Liver (tissue), 3 donors: ENCODE results near the gene CNTN1.

Source experiments
- EGR1 ChIP-seq, 2 donors: IDR thresholded peaks; 2 replicates each; pipeline ENCODE4 v1.6.1; 2016 to 2018; ENCODE audit warnings: antibody characterized with exemption in 2 of 2, low read depth in 2 of 2
- GABPA ChIP-seq, 2 donors: IDR thresholded peaks in 1 of 2; conservative IDR thresholded peaks in 1 of 2; 2 replicates each; pipeline ENCODE4 v1.6.1; 2016; ENCODE audit warnings: antibody characterized with exemption in 2 of 2, mild to moderate bottlenecking in 1 of 2, moderate library complexity in 1 of 2
- HNF4A ChIP-seq, 2 donors: conservative IDR thresholded peaks; 2 replicates each; pipeline ENCODE4 v1.6.1; 2016; ENCODE audit warnings: antibody characterized with exemption in 2 of 2, mild to moderate bottlenecking in 2 of 2
- JUND ChIP-seq, 2 donors: IDR thresholded peaks; 2 replicates each; pipeline ENCODE4 v1.6.1; 2016; ENCODE audit warnings: antibody characterized with exemption in 2 of 2
- NR2F2 ChIP-seq: IDR thresholded peaks from 2 replicates; pipeline ENCODE4 v1.6.1; 2016; ENCODE audit warnings: antibody characterized with exemption
- RAD21 ChIP-seq, 2 donors: IDR thresholded peaks; 2 replicates each; pipeline ENCODE4 v1.6.1; 2016; ENCODE audit warnings: antibody characterized with exemption in 2 of 2, mild to moderate bottlenecking in 2 of 2
- RXRA ChIP-seq, 2 donors: IDR thresholded peaks; 2 replicates each; pipeline ENCODE4 v1.6.1; 2017 to 2018; ENCODE audit warnings: antibody characterized with exemption in 2 of 2, mild to moderate bottlenecking in 1 of 2
- SP1 ChIP-seq: IDR thresholded peaks from 2 replicates; pipeline ENCODE4 v1.6.1; 2018; ENCODE audit warnings: antibody characterized with exemption, mild to moderate bottlenecking
- YY1 ChIP-seq: IDR thresholded peaks from 2 replicates; pipeline ENCODE4 v1.6.1; 2016; ENCODE audit warnings: antibody characterized with exemption, mild to moderate bottlenecking
- TF ChIP-seq, protein P1 (sequence below): fragments of 150-350 bp; IDR thresholded peaks from 2 replicates; pipeline ENCODE4 v1.5.1; 2017; ENCODE audit warnings: improper control_type of control experiment, low read depth, low read length; ENCODE audit not compliant: missing input control
- TF ChIP-seq, protein P2 (sequence below): IDR thresholded peaks from 2 replicates; pipeline ENCODE4 v1.6.1; 2016; ENCODE audit warnings: antibody characterized with exemption
- TF ChIP-seq, protein P3 (sequence below): IDR thresholded peaks from 2 replicates; pipeline ENCODE4 v1.6.1; 2016; ENCODE audit warnings: antibody characterized with exemption
- TF ChIP-seq, protein P4 (sequence below): IDR thresholded peaks from 2 replicates; pipeline ENCODE4 v1.6.1; 2016; ENCODE audit warnings: antibody characterized with exemption, mild to moderate bottlenecking
- donor health status: healthy.
- donor health status: healthy.

DNA sequence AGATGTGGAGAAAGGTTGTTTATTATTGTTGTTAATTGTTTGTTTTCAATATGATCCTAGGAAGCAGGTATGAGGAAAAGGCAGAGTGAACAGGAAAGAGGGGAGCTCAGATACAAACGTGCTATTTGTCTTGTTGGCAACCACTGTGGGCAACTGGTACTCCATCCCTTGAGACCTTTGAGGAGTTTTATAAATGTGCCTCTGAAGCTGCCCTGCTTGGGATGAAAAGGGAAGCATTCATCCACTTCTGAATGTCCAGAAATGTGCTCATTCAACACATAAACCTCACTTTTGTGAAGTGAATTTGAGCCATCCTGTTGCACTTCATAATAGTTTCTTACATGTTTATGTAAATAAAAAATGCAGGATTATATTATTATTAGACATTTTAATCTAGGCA lies 331.6 kb downstream of the CNTN1 start:
- TF ChIP-seq RAD21 (IDR thresholded peaks at IDR 0.05) (no peak), GABPA (IDR thresholded peaks at IDR 0.05 in 1 of 2, conservative IDR thresholded peaks at IDR 0.05 in 1 of 2) (no peak), NR2F2 (no peak), JUND (IDR thresholded peaks at IDR 0.05) (no peak), YY1 (no peak), SP1 (no peak), EGR1 (IDR thresholded peaks at IDR 0.05; ENCODE audit: low read depth in 2 of 2) (no peak), RXRA (IDR thresholded peaks at IDR 0.05) (no peak), HNF4A (conservative IDR thresholded peaks at IDR 0.05) (no peak)
- TF ChIP-seq, protein P1, sequence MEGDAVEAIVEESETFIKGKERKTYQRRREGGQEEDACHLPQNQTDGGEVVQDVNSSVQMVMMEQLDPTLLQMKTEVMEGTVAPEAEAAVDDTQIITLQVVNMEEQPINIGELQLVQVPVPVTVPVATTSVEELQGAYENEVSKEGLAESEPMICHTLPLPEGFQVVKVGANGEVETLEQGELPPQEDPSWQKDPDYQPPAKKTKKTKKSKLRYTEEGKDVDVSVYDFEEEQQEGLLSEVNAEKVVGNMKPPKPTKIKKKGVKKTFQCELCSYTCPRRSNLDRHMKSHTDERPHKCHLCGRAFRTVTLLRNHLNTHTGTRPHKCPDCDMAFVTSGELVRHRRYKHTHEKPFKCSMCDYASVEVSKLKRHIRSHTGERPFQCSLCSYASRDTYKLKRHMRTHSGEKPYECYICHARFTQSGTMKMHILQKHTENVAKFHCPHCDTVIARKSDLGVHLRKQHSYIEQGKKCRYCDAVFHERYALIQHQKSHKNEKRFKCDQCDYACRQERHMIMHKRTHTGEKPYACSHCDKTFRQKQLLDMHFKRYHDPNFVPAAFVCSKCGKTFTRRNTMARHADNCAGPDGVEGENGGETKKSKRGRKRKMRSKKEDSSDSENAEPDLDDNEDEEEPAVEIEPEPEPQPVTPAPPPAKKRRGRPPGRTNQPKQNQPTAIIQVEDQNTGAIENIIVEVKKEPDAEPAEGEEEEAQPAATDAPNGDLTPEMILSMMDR, result no peak
- TF ChIP-seq, protein P2, sequence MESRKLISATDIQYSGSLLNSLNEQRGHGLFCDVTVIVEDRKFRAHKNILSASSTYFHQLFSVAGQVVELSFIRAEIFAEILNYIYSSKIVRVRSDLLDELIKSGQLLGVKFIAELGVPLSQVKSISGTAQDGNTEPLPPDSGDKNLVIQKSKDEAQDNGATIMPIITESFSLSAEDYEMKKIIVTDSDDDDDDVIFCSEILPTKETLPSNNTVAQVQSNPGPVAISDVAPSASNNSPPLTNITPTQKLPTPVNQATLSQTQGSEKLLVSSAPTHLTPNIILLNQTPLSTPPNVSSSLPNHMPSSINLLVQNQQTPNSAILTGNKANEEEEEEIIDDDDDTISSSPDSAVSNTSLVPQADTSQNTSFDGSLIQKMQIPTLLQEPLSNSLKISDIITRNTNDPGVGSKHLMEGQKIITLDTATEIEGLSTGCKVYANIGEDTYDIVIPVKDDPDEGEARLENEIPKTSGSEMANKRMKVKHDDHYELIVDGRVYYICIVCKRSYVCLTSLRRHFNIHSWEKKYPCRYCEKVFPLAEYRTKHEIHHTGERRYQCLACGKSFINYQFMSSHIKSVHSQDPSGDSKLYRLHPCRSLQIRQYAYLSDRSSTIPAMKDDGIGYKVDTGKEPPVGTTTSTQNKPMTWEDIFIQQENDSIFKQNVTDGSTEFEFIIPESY, result no peak
- TF ChIP-seq, protein P3, sequence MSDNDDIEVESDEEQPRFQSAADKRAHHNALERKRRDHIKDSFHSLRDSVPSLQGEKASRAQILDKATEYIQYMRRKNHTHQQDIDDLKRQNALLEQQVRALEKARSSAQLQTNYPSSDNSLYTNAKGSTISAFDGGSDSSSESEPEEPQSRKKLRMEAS, result no peak
- TF ChIP-seq, protein P4, sequence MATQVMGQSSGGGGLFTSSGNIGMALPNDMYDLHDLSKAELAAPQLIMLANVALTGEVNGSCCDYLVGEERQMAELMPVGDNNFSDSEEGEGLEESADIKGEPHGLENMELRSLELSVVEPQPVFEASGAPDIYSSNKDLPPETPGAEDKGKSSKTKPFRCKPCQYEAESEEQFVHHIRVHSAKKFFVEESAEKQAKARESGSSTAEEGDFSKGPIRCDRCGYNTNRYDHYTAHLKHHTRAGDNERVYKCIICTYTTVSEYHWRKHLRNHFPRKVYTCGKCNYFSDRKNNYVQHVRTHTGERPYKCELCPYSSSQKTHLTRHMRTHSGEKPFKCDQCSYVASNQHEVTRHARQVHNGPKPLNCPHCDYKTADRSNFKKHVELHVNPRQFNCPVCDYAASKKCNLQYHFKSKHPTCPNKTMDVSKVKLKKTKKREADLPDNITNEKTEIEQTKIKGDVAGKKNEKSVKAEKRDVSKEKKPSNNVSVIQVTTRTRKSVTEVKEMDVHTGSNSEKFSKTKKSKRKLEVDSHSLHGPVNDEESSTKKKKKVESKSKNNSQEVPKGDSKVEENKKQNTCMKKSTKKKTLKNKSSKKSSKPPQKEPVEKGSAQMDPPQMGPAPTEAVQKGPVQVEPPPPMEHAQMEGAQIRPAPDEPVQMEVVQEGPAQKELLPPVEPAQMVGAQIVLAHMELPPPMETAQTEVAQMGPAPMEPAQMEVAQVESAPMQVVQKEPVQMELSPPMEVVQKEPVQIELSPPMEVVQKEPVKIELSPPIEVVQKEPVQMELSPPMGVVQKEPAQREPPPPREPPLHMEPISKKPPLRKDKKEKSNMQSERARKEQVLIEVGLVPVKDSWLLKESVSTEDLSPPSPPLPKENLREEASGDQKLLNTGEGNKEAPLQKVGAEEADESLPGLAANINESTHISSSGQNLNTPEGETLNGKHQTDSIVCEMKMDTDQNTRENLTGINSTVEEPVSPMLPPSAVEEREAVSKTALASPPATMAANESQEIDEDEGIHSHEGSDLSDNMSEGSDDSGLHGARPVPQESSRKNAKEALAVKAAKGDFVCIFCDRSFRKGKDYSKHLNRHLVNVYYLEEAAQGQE, result no peak
